ENCODE measurements around the gene PRC1.
A peak's percentile ranks its signal among the peaks of the same experiment; 100 is the strongest.

Gene PRC1

DNA sequence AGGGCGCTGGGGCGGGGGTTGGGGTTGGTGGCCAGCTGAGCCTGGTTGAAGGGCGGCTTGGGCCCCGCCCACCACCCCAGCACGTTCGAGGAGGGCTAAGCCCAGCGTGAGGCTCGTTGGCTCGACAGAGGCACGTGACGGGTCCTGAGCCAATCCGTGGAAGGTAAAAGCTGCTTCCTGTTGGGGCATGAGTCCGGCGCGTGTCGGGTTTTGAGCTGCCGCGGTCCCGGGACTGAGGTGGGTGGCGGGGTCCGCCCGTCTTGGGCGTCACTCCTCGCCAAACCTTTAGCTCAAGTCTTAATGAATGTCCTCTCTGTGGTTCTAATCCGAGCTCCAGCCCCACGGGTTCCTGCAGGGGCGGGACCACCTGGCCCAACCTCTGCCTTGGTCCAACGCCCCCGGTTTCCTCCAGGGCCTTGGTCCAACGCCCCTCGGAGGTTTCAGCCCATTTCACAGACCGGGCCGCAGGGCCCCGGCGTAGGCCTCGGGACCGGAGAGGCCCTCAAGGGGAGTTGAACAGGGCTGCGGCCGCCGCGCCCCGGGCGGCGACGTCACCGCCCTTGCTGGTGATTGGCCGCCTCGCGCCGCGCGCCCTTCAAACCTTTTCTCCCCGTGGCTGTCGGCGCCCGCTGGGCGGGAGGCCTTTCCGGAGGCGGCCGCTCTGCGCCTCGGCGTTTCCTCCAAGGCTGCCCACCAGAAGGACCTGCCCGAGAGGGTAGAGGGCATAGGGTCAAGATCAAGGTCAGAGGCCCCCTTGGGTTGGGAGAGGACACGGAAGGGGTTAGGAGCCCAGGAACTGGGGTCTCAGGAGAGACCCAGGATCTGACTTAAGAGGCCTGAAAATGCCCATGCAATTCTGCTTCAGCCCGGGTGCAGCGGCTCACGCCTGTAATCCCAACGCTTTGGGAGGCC, 39.4 kb downstream of the PRC1 start, which contains the start of gene RCCD1:
Gene RCCD1, plus strand, starts transcription at position 173 of the 912 bp plus-strand sequence. CDS start 1,851 bp downstream, outside the sequence.
- FAIRE-seq: peak; percentile 50

DNA sequence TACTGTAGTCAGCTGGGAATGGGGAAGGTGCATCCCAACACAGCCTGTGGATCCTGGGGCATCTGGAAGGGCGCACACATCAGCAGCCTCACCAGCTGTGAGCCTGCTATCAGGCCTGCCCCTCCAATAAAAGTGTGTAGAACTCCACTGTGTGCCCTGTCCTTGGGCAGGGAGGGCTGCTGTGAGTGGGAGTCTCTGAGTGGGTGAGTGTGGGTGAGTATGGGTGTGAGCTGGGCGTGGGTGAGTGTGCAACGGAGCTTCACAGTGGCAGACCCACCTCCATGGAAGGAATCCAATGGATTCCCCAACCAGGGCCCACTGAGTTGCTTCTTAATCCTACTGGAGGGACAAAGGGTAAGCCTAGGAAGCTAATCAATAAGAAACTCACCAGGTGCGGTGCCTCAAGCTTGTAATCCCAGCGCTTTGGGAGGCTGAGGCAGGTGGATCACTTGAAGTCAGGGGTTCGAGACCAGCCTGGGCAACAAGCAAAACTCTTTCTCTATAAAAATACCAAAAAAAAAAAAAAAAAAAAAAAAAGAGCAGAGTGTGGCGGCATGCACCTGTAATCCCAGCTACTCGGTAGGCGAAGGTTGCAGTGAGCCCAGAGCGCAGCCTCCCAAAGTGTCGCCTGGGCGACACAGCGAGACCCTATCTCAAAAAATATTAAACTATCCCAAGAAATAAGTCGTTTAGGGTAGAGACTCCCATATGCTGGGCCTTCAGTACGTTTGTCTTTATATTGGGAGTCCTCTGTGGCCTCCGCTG, 40.2 kb downstream of the PRC1 start:
- no peak for FAIRE-seq

DNA sequence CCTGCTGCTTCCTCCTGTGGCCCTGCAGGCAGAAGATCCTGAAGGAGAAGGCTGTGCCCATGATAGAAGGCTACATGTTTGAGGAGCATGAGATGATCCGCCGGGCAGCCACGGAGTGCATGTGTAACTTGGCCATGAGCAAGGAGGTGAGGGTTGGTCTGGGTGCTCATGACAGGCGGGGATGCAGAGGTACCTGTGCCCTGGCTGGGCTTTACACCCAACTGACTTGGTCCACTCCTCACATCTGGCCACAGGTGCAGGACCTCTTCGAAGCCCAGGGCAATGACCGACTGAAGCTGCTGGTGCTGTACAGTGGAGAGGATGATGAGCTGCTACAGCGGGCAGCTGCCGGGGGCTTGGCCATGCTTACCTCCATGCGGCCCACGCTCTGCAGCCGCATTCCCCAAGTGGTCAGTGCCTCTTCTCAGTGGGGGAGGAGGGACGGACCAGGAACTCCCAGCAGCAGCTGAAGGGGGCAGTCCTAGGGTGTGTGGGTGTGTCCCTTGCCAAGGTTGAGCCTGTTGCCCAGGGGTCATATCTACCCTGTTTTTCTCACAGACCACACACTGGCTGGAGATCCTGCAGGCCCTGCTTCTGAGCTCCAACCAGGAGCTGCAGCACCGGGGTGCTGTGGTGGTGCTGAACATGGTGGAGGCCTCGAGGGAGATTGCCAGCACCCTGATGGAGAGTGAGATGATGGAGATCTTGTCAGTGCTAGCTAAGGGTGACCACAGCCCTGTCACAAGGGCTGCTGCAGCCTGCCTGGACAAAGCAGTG, 41.2 kb downstream of the PRC1 start:
- no peak for FAIRE-seq

DNA sequence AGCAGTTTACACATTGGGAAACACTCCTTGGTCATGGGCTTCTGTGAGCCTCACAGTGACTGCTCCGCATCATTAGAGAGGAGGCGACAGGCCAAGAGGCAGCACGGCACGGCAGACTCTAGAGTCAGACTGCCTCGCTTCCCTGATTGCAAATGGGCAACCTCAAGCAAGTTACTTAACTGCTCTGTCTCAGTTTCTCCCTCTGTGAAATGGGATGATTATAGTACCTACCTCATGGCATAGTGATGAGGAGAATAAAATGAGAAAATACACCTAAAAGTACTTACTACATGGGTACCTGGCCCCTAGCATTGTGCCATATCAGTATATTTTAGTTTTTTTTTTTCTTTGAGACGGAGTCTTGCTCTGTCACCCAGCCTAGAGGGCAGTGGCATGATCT, 43.7 kb downstream of the PRC1 start:
- no peak for FAIRE-seq

DNA sequence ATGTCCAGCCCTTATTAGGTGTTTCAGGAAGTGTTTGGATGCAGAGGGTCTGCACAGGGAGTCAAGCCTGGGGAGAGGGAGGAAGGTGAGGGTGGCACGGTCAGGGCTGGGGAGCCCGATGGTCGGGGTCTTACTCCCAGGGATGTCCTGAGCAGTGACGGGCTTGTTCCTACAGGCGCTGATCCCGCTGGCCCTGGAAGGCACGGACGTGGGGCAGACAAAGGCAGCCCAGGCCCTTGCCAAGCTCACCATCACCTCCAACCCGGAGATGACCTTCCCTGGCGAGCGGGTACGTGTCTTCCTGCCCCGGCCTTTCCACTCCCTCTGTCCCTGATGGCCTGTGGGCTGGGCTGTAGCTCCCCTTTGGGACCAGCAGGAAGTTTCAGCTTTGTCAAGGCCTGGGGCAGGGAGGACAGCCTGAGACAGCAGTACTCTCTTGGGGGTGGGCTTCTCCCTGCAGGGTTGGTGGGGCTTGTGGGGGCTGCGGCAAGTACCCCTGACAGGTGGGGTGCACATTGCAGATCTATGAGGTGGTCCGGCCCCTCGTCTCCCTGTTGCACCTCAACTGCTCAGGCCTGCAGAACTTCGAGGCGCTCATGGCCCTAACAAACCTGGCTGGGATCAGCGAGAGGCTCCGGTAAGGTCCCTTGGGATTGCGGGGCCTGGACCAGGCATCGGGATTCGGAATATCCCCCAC, 44.2 kb downstream of the PRC1 start:
- FAIRE-seq: no peak

DNA sequence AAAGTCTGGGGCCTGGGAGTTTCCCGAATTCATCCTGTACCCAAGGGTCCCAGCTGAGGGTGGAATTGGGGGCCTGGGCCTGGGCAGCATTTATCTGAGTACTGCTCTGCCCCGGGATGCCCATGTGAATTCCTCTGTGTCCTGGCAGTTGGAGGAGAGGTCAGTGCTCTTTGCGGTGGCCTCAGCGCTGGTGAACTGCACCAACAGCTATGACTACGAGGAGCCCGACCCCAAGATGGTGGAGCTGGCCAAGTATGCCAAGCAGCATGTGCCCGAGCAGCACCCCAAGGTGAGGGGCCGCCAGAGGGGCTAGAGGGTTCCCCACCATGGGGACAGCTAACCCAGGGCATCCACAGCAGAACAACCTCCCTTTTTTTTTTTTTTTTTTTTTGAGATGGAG, 45.8 kb downstream of the PRC1 start:
- FAIRE-seq: no peak

DNA sequence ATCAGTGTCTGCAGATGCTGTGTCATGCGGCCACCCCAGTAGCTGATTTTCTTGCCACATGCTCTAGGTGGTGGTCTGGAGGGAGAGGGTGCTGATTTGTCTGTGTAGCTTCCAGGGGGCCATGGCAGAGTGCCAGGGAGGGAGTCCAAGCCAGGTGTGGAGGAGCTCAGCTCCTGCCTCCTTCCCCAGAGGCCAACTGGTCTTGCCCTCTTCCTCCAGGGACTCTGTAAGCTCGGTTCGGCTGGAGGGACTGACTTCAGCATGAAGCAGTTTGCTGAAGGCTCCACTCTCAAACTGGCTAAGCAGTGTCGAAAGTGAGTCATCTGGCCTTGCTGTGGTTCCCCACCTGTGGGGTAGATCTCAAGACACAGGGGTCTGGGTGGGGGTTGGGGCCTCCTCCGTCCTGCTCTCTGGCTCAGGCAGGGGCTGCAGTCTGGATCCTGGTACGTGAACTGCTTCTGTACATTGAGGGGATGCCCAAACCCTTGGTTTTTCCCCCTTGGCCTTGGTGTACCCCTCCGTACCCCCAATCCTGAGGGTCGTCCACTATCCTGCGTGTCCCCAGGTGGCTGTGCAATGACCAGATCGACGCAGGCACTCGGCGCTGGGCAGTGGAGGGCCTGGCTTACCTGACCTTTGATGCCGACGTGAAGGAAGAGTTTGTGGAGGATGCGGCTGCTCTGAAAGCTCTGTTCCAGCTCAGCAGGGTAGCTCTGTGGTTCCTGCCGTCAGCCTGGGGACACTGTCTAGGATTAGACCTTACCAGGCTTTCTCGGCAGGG, 46.6 kb downstream of the PRC1 start:
- FAIRE-seq: no peak

DNA sequence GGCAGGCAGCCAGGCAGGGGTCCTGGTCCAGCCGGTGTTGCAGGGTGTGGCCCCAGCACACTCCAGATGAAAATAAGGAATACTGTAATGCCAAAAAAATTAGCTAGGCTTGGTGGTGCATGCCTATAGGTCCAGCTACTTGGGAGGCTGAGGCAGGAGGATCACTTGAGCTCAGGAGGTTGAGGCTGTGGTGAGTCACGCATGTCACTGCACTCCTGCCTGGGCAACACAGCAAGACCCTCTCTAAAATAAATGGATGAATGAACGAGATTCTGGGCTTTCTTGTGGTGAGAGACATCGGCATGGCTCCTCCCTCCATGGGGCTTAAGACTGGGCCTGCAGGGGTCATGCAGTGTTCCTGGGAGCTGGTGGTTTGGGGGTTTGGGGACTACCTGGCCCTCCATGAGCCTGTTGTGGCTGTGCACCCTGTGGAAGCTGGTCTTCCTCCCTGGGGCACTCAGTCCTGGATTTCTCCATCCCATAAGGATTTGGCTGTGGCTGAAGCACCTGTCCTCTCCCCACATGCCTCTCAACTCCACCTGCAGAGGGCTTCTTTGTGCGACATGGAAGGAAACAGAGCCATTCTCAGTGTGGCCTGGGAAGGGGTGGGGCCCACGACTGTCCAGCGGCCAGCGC, 47.3 kb downstream of the PRC1 start:
- FAIRE-seq: no peak

DNA sequence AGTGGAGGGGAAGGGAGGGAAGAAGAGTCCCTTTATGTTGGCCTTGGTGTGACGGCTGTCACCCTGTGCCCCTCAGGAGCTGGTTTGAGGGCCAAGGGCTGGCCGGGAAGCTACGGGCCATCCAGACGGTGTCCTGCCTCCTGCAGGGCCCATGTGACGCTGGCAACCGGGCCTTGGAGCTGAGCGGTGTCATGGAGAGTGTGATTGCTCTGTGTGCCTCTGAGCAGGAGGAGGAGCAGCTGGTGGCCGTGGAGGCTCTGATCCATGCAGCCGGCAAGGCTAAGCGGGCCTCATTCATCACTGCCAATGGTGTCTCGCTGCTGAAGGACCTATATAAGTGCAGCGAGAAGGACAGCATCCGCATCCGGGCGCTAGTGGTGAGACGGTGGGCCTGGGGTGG, 47.8 kb downstream of the PRC1 start:
- FAIRE-seq: no peak

DNA sequence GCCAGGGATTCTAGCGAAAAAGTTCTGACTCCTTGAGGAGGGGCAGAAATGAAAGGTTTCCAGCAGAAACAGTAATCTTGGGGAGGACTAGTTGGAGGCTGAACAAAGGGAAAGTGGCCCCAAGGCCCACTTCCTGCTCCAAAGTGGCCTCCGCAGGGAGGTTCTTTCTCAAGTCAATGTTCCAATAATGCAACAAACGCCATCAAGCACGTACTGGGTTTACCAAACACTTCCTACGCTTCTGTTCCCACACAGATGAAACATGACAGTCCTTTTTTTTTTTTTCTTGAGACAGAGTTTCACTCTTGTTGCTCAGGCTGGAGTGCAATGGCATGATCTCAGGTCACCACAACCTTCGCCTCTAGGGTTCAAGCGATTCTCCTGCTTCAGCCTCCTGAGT, 49.2 kb downstream of the PRC1 start:
- FAIRE-seq: no peak

DNA sequence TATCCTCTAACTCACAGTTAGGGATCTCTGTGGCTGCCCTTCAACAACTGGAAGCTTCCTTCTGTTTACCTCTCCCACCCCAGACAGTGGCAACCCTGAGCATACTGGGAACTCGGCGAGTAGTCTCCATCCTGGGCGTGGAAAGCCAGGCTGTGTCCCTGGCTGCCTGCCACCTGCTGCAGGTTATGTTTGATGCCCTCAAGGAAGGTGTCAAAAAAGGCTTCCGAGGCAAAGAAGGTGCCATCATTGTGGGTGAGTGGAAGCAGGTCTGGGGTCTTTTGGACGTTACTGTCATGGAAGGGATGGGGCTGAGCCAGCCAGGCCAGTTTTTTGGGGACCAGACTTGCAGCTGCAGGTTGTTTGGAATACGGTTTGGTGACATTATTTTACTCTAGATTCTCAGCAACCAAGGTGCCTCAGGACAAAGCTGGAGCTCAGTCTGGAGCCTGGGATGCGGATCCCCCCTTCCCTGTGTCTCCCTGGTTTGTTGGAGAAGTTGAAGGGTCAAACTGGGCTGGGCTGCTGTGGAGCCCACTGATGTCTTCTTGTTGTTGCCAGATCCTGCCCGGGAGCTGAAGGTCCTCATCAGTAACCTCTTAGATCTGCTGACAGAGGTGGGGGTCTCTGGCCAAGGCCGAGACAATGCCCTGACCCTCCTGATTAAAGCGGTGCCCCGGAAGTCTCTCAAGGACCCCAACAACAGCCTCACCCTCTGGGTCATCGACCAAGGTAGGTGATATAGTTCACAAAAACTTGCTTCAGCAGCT, 51.8 kb downstream of the PRC1 start:
- no peak for FAIRE-seq

DNA sequence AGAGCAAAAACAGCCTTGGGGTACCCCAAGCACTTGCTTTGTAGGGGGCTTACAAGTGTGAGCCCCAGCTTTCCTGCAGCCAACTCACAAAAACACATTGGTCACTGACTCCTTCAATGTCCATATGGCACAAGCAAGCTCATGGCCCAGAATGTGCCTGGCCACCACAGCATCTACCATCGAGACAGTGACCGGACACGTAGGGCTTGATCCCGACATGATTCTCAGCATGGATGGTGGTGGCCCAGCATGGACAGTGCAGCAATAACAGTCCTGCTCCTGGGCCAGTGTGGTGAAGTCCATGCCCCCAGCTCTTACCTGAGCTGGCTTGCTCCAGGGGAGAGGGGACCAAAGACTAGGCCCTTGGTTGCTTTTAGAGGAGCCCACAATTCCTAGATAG, 53.3 kb downstream of the PRC1 start:
- FAIRE-seq: no peak

DNA sequence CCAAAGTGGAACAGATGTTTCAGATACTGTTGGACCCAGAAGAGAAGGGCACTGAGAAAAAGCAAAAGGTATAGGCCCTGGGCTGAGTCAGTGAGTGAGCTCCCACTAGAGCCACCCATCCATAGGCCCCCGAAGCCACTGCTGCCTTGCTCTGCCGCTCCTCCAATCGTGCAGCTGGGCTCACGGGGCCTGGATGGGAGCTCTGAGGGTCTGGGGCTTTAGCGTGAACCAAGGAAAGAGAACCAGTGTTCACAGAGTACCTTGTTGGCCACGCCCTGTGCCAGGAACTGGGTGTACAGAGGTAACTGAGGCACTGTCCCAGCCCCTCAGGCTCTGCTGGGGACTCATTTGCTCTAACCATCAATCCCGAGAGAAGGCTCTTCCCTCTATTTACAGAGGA, 54.6 kb downstream of the PRC1 start:
- FAIRE-seq: no peak

DNA sequence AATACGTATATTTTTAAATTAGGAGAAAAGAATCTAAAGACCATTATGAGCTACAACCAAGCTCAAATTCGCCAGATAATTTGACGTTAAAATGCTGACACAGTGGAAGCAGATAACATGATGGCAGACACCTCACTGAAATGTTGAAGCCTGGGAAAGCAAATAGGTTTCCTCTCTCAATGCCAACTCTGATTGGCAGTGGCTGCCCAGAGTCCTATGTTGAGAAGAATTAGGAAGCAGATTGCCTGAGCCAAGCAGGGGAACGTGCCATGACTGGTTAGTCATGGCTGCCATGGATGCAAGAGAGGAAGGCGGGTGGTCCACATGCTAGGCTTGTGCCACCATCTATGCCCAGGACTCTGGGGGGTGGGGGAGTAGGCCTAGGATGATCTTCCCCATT, 56.1 kb downstream of the PRC1 start:
- FAIRE-seq: no peak

DNA sequence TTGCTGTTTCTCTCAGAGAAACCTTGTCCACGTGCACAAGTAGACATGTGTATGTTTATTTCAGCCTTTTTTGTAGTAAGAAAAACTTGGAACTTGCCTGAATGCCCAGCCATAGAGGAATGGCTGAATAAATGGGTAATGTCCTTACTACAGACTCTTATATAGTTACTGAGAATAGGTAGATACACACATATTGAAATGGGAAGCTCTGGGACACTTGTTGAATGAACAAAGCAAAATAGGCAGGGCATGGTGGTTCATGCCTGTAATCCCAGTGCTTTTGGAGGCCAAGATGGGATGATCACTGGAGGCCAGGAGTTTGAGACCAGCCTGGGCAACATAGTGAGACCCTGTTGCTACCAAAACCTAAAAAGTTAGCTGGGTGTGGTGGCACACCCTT, 57.5 kb downstream of the PRC1 start:
- FAIRE-seq: no peak

DNA sequence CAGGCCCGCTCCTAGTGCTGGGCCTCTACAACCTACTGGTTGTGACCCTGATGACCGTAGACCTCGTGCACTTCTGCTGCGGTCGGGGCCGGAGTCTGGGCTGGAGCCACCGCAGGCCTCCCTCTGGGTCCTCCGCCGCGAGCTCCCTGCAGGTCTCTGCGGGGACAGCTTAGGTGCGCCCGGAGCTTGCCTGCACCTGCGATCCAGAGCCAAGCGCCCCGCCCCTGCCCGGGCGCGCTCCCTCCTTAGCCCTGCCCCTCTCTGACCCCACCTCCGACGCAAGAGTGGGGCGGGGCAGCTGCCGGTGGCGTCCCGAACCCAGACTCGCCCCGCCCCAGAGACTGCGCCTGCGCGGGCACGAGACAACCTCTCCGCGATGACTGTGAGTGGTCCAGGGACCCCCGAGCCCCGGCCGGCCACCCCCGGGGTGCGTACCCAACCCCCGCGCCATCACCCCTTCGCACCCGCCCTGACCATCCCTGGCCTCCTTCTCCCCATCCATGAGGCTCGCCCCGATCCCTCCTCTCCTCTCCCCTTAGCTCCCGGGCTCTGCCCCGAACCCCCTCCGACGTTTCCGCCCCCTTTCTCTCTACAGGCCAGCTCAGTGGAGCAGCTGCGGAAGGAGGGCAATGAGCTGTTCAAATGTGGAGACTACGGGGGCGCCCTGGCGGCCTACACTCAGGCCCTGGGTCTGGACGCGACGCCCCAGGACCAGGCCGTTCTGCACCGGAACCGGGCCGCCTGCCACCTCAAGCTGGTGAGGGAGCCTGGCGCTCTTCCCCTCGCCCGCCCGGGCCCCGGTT, 59.2 kb downstream of the PRC1 start, which contains the start of gene UNC45A:
Gene UNC45A, plus strand, starts transcription at position 337 of the 803 bp plus-strand sequence. Its CDS starts 40 bp downstream, at position 377.
- no peak for FAIRE-seq

DNA sequence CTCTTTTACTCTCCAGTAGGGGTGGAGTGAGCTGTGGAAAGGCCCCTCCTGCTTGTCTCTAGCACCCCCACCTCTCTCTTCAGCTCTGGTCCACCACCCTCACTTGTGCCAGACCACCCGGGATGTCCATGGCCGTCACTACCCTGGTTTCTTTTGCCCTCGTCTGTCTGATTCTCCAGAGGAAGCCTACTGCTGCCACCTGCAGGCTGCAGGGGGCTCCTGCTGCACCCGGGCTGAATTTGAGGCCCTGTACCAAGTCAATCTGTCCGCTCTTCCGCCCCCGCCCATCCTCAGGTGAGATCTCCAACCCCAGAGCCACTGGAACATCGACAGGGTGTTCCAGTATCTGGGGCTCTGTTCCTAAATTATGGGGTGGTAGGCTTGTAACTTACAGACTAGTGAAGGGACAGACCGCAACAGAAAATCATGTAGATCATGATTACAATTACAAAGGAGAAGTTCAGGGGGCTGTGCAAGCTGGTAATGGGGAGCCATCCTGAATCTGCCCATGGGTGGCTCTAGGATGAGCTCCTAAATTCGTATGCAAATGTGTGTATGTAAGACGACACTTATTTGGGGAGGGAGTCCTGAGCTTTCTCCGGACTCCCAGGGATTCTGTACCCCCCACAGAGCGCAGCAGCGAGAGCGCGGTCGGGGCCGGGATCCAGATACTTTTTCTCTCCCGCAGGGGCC, 59.9 kb downstream of the PRC1 start:
- no peak for FAIRE-seq

DNA sequence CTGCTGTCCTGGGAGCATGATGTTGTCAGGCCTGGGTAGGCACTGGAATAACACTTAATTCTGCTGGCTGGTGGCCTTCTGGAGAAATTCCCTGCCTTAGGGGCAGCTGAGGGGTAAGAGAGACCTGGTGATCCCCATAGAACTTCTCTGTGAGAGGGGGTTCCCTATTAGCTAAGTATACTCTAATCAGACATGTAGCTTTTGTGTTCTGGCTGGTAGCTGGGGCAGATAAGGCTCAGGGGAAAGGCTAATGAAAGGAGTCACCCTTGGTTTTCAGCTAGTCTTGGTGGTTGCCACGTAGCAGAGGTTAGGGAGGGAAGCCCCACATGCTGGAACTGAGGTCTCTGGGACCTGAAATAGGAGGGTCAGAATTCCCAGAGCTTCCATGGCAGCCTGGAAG, 61.0 kb downstream of the PRC1 start:
- FAIRE-seq: no peak

DNA sequence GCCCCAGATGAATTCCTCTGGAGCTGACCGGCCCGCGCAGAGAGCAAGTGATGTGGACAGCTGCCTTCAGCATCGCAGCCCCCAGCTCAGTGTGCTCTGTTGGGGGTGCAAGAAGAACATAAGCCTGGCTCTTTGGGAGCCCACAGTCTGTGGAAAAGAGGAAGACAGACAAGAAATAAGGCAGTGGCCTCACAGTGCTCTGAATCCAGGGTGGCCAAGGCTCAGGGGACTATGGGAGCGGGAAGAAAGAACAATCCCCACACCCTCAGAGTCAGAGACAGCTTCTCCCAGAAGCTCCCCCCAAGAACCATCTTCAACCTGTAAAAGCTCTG, 61.7 kb downstream of the PRC1 start:
- no peak for FAIRE-seq
